HG03039 (cell line): Measurements from ENCODE around the gene CNTN6.

Experiments
- ATAC-seq: cut with Tn5 transposase; IDR thresholded peaks from one replicate; pipeline ENCODE4 v1.9.1; 2021; ENCODE audit warnings: mild to moderate bottlenecking, moderate library complexity; ENCODE audit not compliant: unreplicated experiment

Gene CNTN6

GRCh38 chr3:1171320-1171719 lies 78.5 kb downstream of the CNTN6 start:
- no peak for ATAC-seq

- ATAC-seq, result no peak
Measured at GRCh38 chr3:1172644-1173043, 79.8 kb downstream of the CNTN6 start.

- ATAC-seq, result no peak
Measured at GRCh38 chr3:1179146-1179545, 86.3 kb downstream of the CNTN6 start.

GRCh38 chr3:1183320-1184048 lies 90.7 kb downstream of the CNTN6 start:
- ATAC-seq, result no peak

- no peak for ATAC-seq
Measured at GRCh38 chr3:1190569-1190968, 97.7 kb downstream of the CNTN6 start.

- no peak for ATAC-seq
Measured at GRCh38 chr3:1191026-1191425, 98.2 kb downstream of the CNTN6 start.

GRCh38 chr3:1195947-1196346 lies 103.1 kb downstream of the CNTN6 start:
- ATAC-seq, result no peak

- ATAC-seq, result no peak
Measured at GRCh38 chr3:1197051-1197450, 104.2 kb downstream of the CNTN6 start.

- ATAC-seq, result no peak
Measured at GRCh38 chr3:1200371-1200770, 107.5 kb downstream of the CNTN6 start.

- no peak for ATAC-seq
Measured at GRCh38 chr3:1207904-1208303, 115.1 kb downstream of the CNTN6 start.

GRCh38 chr3:1214933-1215332 lies 122.1 kb downstream of the CNTN6 start:
- no peak for ATAC-seq

GRCh38 chr3:1216856-1217255 lies 124.0 kb downstream of the CNTN6 start:
- ATAC-seq, result no peak

GRCh38 chr3:1227111-1227510 lies 134.3 kb downstream of the CNTN6 start:
- ATAC-seq, result no peak

GRCh38 chr3:1228289-1228688 lies 135.5 kb downstream of the CNTN6 start:
- ATAC-seq, result no peak

- no peak for ATAC-seq
Measured at GRCh38 chr3:1230920-1231319, 138.1 kb downstream of the CNTN6 start.

GRCh38 chr3:1232276-1232675 lies 139.5 kb downstream of the CNTN6 start:
- no peak for ATAC-seq

- ATAC-seq, result no peak
Measured at GRCh38 chr3:1235526-1236120, 142.8 kb downstream of the CNTN6 start.

- ATAC-seq, result no peak
Measured at GRCh38 chr3:1251282-1252060, 158.6 kb downstream of the CNTN6 start.

GRCh38 chr3:1252061-1252430 lies 159.2 kb downstream of the CNTN6 start:
- ATAC-seq, result no peak

GRCh38 chr3:1262246-1262645 lies 169.4 kb downstream of the CNTN6 start:
- no peak for ATAC-seq

- ATAC-seq, result no peak
Measured at GRCh38 chr3:1263121-1263520, 170.3 kb downstream of the CNTN6 start.

- ATAC-seq, result no peak
Measured at GRCh38 chr3:1269808-1270207, 177.0 kb downstream of the CNTN6 start.
